ENCODE results near the gene DES. TPM values are rescaled to one million over a fixed set of nuclear protein-coding genes. Genes with fewer than 3 reads are reported as not detected.

The DES gene
- total RNA-seq, 1 donor from 2014 or later, result 15,954 TPM

DNA sequence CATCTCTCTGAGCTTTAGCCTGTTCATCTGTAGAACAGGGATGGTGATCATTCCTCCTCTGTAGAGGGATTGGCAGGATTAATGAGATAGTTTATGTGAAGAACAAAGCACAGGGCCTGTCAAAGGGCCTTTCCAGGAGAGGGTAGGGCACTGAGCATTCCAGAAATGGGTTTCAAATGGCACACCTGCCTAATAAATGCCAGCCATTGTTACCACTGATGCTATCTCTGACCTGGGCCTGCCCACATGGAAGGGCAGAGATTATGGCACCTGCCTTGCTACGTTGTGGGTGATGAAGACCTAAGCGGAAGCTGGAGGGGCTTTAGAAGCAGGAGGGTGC is 49.5 kb downstream of the DES start:
- H3K27ac ChIP-seq (replicated peaks), result peak overlapping the region; percentile 62
- peaks cover 71% of the 10 kb centered on the region for H3K4me1 ChIP-seq
- intact Hi-C loops (cut with micrococcal nuclease), result no loop called here
- no peak for DNase-seq
- H3K27me3 ChIP-seq (ENCODE audit: low read depth), result peaks cover 4% of the 10 kb centered on the region
- TF ChIP-seq, protein P1, sequence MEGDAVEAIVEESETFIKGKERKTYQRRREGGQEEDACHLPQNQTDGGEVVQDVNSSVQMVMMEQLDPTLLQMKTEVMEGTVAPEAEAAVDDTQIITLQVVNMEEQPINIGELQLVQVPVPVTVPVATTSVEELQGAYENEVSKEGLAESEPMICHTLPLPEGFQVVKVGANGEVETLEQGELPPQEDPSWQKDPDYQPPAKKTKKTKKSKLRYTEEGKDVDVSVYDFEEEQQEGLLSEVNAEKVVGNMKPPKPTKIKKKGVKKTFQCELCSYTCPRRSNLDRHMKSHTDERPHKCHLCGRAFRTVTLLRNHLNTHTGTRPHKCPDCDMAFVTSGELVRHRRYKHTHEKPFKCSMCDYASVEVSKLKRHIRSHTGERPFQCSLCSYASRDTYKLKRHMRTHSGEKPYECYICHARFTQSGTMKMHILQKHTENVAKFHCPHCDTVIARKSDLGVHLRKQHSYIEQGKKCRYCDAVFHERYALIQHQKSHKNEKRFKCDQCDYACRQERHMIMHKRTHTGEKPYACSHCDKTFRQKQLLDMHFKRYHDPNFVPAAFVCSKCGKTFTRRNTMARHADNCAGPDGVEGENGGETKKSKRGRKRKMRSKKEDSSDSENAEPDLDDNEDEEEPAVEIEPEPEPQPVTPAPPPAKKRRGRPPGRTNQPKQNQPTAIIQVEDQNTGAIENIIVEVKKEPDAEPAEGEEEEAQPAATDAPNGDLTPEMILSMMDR (IDR thresholded peaks at IDR 0.05; ENCODE audit: borderline replicate concordance), result no peak
- peaks cover 6% of the 10 kb centered on the region for H3K36me3 ChIP-seq
- H3K9me3 ChIP-seq (replicated peaks), result no peaks in the 10 kb centered on the region
- H3K4me3 ChIP-seq, result no peak overlapping the region

DNA sequence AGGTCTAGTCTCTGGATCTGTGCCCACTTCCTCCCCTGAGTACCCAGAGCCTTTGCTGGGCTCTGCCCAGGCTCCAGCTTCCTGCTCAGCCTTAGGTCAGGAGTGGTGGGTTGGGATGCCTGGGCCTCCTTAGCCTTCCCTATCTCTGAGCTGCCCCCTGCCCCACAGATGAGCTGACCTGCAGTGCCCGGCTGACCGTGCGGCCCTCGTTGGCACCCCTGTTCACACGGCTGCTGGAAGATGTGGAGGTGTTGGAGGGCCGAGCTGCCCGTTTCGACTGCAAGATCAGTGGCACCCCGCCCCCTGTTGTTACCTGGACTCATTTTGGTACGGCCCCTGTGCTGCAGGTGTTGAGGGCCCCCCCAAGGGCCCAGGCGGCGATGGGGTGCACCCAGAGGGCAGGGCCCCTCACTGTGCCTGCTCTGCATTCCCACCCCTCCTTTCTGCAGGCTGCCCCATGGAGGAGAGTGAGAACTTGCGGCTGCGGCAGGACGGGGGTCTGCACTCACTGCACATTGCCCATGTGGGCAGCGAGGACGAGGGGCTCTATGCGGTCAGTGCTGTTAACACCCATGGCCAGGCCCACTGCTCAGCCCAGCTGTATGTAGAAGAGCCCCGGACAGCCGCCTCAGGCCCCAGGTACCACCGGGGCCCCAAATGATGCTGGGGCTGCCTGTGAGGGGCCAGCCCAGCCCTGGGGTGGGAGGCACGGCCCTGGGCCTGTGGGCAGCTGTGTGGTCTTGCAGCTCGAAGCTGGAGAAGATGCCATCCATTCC is 50.4 kb downstream of the DES start:
- intact Hi-C loops (cut with micrococcal nuclease), result no loop called here
- Histone ChIP-seq H3K9me3 (replicated peaks) (no peaks in the 10 kb centered on the region), H3K4me1 (peaks cover 71% of the 10 kb centered on the region), H3K4me3 (no peak overlapping the region), H3K36me3 (peaks cover 5% of the 10 kb centered on the region), H3K27me3 (ENCODE audit: low read depth) (peaks cover 12% of the 10 kb centered on the region), H3K27ac (replicated peaks) (peak overlapping the region; percentile 62)
- TF ChIP-seq, protein P1 (IDR thresholded peaks at IDR 0.05; ENCODE audit: borderline replicate concordance), result no peak
- DNase-seq, result no peak

DNA sequence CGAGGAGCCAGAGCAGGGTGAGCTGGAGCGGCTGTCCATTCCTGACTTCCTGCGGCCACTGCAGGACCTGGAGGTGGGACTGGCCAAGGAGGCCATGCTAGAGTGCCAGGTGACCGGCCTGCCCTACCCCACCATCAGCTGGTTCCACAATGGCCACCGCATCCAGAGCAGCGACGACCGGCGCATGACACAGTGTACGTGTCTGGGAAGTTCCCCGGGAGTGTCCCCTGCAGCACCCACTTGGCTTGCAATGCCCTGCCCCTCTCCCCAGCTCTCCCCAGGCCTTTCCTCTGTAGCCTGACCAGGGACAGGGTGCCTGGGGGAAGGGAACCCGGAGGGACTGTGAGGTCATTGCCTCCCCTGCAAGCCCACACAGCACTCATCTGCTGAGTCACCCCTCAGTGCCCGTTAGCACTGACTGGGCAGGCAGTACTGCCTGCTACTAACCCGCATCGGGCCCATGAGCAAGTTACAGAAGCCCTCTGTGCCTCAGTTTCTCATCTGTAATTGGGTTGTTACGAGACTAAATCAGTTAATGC is 51.1 kb downstream of the DES start:
- H3K9me3 ChIP-seq (replicated peaks), result no peaks in the 10 kb centered on the region
- H3K4me3 ChIP-seq, result no peak overlapping the region
- peaks cover 5% of the 10 kb centered on the region for H3K36me3 ChIP-seq
- no peak for DNase-seq
- H3K4me1 ChIP-seq, result peaks cover 64% of the 10 kb centered on the region
- TF ChIP-seq, protein P1 (IDR thresholded peaks at IDR 0.05; ENCODE audit: borderline replicate concordance), result no peak
- intact Hi-C loops (cut with micrococcal nuclease), result no loop called here
- peaks cover 12% of the 10 kb centered on the region for H3K27me3 ChIP-seq (ENCODE audit: low read depth)
- peak overlapping the region; percentile 62 for H3K27ac ChIP-seq (replicated peaks)

DNA sequence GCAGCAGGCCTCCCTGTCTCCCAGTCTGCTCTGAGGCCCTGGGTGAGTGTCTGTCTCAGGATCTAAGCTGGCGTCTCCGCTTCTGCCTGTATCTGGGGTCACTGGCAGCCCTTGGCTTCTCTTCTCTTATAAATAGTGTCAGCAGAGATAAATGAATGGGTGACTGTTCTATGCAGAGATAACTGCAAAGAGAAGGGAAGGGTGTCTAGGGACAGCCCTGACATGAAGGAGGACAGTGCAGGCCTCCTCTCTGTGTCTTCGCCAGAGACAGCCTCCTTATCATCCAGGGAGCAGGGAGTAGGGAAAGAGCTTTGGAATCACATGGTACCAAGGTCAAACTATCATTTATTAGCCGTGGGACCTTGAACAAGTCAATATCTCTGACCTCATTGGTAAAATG is 52.3 kb downstream of the DES start:
- H3K36me3 ChIP-seq, result peaks cover 5% of the 10 kb centered on the region
- TF ChIP-seq, protein P1 (IDR thresholded peaks at IDR 0.05; ENCODE audit: borderline replicate concordance), result no peak
- H3K4me1 ChIP-seq, result peaks cover 64% of the 10 kb centered on the region
- H3K9me3 ChIP-seq (replicated peaks), result no peaks in the 10 kb centered on the region
- peak overlapping the region; percentile 62 for H3K27ac ChIP-seq (replicated peaks)
- H3K27me3 ChIP-seq (ENCODE audit: low read depth), result peaks cover 13% of the 10 kb centered on the region
- no peak overlapping the region for H3K4me3 ChIP-seq
- intact Hi-C loops (cut with micrococcal nuclease), result no loop called here
- no peak for DNase-seq

DNA sequence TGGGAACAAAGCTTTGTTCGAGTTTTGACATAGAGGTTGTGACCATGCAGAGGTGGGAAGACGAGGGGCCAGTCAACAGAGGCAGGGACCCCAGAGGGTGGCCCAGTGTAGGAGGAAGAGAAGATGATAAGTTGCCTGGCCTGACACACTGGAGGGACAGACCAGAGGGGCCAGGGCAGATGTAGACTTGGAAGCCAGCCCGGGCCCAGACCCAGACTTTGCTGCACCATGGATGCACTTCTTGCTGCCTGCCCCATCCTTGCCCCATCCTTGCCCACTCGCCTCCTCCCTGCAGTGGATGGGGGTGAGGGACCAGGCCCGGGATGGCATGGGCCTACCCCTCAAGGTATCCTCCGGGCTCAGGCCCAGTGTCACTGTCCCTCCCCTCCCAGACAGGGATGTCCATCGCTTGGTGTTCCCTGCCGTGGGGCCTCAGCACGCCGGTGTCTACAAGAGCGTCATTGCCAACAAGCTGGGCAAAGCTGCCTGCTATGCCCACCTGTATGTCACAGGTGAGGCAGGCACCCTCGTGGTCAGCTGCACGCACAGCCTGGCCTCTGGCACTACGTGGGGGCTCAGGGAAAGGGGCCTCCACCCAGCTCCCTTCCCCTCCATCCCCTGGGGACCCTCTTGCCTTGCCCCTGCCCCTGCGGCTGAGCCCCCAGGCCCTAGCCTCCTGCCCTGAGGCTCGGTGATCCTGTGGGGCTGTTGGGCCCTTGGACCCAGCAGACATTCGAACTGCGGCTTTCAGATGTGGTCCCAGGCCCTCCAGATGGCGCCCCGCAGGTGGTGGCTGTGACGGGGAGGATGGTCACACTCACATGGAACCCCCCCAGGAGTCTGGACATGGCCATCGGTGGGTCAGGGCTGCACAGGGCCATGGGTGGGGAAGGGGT is 53.5 kb downstream of the DES start:
- peak overlapping the region; percentile 62 for H3K27ac ChIP-seq (replicated peaks)
- intact Hi-C loops (cut with micrococcal nuclease), result no loop called here
- peaks cover 5% of the 10 kb centered on the region for H3K36me3 ChIP-seq
- no peak overlapping the region for H3K4me3 ChIP-seq
- H3K9me3 ChIP-seq (replicated peaks), result no peaks in the 10 kb centered on the region
- no peak for DNase-seq
- peaks cover 24% of the 10 kb centered on the region for H3K27me3 ChIP-seq (ENCODE audit: low read depth)
- TF ChIP-seq, protein P1 (IDR thresholded peaks at IDR 0.05; ENCODE audit: borderline replicate concordance), result no peak
- peaks cover 64% of the 10 kb centered on the region for H3K4me1 ChIP-seq
